ENCODE results near the gene TOM1L2.

The TOM1L2 gene

DNA sequence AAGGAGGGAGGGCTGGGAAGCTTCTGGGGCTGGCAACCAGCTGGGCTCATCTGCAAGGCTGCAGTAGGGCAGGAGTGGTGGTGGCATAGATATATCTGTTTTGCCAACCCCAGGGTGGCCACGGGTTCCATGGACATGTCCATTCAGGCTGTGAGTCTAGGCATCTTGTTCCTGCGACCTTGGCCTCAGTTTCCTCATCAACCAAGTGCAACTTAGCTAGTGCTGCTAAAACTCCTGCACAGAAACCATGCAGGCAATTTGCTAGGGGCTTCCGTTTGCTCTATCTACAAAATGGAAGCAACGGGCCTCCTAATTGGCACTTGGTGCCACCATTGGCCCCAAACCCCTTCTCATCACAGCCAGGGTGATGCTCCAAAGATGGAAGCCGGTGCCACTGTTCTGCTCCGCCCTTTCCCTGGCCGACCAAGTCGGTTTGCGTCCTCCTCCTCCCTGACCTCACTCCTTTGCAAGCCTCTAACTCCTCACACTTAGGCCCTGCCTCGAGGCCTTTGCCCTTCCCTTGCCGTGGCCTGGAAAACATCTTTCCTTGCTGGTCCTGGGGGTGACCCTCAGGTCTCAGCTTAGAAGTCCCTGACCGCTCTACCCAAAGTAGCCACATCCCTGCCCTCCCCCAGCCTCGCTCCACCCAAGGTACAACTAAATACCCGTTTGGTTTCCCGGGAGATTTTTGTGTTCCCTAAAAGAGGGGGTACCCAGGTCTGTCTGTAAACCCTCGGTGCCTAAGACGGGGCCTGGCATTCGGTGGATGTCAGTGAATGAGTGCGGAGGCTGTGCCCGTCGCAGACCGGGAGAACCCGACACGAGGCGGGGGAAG, 136.6 kb downstream of the TOM1L2 start:
- DNase-seq (ENCODE audit: low read depth), result no peak

DNA sequence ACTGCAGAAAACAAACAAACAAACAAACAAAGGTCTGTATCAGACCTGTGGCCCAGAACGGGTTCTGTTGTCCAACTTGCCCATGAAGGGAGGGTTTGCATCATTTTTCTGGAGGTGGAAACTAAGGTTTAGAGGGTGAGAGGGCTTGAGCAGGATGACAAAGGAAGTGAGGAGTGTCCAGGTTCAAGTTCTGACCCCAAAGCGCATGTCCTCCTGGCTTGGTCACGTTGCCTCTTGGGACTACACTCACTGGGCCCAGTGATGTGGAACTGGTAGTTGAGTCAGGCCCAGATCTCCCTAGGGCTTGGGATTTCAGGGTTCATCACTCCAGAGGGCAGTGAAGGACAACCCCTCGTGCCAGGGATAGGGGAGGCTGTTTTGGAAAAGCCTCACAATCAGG, 137.2 kb downstream of the TOM1L2 start:
- DNase-seq (ENCODE audit: low read depth), result no peak

DNA sequence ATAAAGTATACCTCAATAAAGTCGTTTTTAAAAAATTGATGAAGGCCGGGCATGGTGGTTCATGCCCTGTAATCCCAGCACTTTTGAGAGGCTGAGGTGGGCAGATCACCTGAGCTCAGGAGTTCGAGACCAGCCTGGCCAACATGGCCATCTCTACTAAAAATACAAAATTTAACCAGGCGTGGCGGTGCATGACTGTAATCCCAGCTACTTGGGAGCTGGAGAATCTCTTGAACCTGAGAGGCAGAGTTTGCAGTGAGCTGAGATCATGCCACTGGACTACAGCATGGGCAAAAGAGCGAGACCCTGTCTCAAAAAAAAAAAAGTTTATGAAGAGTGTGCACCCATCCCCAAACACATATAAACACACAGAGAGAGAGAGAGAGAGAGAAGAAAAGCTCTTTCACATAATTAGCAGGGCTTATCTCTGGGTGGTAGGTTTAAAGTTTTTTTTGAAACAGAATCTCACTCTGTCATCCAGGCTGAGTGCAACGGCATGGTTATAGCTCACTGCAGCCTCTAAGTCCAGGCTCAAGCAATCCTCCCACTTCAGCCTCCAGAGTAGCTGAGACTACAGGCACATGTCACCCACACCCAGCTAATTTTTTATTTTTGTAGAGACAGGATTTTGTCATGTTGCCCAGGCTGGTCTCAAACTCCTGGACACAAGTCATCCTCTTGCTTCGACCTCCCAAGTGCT, 138.4 kb downstream of the TOM1L2 start:
- DNase-seq (ENCODE audit: low read depth), result no peak

DNA sequence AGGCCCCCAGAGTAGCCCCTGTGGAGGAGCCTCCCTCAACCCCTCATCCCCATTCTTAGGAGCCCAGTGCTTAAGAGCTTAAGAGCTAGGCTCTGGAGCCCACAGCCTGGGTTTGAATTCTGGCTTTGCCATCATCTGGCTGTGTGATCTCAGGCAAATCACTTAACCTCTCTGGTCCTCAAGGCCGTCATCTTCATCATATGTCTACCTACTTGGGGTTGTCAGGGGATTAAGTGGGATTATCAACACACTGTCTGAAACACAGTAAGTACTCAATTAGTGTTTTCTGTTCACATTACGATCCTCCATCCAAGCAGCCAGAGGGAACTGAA, 140.2 kb downstream of the TOM1L2 start:
- no peak for DNase-seq (ENCODE audit: low read depth)

DNA sequence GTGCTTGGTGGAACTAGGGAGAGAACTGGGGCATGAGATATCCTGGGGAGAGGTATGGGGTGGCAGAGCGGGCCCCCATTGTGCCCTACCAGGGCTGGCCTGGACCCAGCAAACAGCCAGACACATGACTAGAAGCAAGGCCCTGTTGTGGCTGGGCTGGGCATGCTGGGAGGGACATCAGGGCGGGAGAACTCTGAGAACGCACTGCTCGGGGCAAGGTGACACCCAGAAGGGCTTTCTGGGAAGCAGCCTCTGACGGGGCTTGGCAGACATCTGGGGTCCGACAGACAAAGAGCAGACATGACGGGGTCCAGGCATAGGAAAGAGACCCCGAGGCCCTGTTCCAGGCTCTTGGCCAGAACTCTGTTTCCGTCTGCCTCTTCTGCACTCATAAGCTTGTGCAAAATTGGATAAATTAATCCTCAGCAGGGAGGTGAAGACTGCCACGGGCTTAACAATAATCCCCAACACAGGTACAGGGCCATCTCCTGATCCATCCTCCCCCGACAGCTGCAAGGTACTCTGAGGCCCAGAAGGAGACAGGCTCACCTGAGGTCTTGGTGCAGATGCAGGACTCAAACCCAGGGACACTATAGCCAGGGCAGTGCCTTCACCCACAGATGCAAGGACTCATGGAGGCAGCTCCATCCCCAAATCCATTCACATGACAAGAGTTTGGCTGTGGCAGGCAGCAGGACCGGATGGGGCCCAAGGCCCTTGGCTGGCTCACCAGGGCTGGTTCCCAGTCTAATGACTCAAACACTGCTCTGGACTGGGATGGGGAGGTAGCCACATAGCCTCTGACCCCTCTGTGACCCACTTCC, 140.8 kb downstream of the TOM1L2 start:
- no peak for DNase-seq (ENCODE audit: low read depth)

DNA sequence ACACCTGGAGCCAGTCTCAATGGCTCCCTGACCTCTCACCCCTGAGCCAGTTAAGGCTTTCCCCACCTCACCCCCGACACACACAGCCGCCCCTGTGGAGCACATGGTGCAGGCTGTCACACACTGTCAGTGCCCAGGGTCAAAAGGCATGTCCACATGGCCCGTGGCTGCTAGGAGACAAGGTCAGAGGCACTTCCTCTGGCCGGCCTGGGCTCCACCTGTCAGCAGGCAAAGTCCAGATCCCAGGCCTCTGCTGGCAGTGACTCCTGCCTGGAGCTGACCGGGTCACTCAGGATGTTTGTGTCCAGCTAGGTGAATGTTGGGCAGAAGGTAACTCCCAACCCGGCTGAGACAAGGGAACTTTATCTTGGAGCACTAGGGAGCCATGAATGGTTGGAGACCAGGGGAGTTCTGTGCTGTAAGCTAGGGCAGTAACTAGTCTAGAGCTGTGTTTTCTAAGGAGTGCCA, 141.4 kb downstream of the TOM1L2 start:
- no peak for DNase-seq (ENCODE audit: low read depth)

DNA sequence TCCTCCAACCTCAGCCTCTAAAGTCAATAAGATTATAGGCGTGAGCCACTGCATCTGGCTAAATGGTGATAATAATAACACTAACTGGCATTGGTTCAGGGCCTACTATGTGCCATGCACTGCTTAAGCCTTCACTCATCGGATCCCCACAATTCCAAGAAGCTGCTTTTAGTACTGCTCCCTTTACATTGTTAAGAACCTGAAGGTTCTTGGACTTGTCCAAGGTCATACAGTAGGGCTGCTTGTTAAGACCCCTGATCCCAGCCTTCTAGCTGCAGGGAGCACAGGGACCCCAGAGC, 142.0 kb downstream of the TOM1L2 start:
- DNase-seq (ENCODE audit: low read depth), result no peak

DNA sequence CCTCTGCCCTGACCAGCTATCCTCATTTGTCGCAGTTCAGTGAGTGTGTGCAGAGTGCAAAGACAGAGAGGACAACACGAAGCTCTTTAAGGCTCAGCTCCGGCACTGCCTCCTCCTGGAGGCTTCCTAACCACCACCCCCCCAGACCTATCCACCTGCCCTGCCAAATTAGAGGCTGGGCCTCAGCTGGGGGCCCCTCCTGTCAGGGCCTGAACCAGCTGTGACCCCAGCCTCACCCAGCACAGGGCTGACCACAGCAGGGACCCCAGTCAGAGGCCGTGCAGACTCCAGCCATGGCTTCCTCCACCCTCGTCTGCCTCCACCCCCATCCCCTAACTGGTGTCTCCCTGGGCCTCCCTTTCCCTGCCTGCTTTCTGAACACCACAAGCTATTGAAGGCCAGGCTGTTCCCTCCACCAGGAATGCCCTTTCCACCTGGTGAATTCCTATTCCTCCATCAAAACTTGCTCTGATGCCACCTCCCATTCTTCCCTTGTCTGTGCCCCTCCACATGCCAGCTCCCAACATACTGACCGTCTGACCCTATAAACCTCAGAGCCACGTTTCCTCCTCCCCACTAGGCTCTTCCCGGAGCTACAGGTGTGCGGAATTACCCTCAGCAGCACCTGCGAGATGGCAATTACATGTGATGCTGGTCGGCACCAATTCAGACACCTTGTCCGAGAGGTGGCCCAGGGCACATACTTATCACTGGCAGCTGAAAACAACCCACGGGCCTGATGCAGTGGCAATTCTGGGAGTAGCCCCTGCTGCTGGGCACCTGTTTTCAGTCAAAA, 144.2 kb downstream of the TOM1L2 start:
- no peak for DNase-seq (ENCODE audit: low read depth)

DNA sequence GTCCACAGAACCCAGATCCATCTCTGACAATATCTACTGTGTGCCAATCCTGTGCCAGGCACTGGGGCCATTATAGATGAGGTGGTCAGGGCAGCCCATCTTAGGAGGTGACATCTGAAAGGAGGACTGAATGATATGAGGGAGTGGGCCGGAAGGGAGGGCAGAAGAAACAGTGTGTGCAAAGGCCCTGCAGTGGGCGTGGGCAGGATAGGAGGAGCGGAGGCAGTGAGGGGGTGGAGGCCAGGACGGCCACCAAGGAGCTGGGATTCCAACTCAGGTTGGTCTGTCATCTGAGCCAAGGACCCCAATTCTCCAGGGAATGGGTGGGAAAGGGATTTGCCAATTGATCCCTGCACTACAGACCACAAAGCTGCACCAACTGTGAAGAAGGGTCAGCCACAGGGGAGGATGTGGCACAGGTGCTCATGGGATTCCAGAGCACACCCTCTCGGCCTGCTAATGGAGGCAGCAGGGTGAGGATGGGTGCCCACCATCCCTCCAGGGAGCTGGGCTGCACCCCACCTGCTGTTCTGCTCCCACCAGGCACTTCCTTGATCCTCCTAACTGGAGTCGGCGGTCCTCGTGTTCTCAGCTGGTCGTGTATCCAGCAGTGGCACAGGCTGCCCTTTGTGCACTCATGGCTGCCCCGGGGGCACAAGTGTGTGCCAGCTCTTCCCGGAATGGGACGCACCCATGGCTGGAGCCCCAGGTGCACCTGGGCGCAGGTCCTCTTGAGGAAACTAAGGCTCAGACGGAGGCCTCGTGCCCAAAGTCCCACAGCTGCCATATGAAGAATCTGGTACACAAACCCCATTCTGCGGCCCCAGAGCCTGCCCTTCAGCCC, 145.0 kb downstream of the TOM1L2 start:
- DNase-seq (ENCODE audit: low read depth), result no peak

DNA sequence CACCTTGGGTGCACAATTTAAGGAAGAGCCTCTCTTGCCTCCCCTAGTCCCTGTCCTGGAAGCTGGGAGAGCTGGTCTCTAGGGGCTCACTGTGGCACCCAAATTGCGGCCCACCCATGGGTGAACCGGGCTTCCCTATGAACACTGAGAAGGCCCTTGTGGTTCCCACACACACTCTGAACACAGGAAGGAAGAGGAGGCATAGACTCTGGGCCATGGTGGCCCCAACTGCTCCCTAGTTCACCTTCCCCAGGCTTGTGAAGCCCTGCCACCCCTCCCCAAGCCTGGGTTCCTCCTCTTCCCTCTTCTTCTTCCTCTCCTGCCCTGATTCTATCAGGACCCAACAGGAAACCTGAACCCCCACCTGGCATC, 145.9 kb downstream of the TOM1L2 start:
- no peak for DNase-seq (ENCODE audit: low read depth)

DNA sequence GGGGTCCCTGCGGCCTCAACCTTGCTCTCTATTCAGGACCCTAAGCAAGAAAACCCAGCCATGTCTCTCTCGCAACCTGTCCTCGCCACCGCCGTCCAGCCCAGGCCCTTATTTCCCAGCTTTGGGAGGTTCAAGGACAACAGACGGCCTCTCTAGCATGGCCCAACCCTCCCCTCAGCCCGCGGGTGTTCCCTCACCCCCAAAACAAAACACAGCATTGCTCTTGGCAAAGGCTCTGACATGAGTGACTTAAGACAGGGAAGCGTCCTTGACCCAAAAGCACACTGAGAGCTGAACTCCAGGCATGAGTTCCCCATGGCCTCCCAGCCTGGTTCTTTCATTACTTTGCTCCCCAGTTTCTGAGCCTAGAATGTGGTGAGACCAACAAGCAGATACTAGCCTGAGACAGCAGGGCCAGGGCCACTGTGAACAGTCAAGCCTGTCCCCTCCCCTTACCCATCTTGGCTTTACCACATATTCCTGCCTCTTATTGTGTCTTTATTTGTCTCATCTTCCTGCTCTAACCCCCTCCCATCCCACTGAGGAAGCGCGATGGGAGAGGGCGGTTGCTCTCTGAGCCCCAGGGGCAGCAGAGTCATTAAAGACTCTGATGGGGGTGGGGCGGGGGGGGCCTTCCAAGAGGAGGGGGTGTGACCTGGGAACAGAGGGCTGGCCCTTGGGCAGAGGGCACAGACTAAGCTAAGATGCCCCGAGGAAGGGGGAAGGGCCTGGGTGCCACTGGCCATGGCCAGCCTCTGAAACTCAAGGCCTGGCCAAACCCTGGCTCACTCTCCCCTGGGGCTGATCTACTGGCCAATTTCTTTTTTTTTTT, 147.2 kb downstream of the TOM1L2 start:
- DNase-seq (ENCODE audit: low read depth), result no peak

DNA sequence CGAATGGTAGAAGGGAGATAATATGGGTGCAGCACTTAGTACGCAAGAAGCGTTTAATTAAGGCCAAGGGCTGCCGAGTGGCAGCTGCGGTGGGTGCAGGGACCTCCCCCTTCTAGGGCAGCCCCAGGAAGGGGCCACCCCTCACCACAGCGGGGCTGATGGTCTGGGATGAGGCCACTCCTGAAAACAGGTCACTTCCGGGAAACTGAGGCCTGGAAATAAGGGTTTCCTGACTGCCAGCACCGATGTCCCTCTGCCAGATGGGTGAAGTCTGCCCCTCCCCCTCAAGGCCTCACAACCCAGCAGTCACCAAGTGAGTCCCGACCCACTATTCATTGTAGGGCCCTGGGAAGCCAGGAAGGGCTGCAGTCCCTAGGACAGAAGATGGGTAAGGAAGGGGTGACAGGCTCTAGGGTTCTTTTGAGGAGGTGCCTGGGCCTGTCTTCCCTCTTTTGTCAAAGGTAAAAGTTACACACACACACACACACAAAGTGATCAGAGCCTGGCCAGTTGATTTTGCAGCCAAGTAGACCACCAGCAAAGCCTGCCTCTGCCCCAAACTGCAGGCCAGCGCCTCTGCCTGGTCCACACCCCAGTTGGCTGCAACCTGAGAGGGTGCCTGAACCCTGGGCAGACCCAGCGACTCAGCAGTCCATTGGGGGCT, 147.9 kb downstream of the TOM1L2 start:
- no peak for DNase-seq (ENCODE audit: low read depth)

DNA sequence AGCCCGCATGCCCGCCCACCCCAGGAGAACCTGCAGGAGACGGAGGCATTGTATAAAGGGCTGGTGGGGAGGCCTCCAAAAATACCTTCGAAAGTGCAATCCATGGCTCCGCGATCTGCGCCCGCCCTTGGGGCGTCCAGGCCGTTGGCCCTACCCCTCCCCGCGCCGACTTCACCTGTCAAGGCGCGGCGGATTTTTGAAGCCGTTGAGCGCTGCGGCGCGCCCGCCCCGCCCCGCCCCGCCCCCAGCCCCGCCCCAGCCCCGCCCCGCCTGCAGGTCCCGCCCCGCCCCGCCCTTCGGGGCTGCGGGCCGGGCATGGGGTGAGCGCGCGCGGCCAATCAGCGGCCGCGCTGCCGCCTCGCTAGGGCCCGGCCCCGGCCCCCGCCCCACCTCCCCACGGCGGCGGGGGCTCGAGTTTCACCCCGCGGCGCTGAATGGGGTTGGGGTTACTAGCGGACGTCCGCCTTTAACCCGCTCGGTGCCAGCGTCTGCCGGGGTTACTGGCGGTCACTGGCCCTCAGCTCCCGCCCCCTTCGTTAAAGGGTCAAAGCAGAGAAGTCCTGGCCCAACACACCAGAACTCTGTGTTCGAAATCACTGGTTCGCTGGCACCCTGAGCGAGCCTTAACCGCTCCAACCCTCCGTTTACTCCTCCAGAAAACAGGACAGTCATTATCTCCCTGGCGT, 148.6 kb downstream of the TOM1L2 start:
- no peak for DNase-seq (ENCODE audit: low read depth)

DNA sequence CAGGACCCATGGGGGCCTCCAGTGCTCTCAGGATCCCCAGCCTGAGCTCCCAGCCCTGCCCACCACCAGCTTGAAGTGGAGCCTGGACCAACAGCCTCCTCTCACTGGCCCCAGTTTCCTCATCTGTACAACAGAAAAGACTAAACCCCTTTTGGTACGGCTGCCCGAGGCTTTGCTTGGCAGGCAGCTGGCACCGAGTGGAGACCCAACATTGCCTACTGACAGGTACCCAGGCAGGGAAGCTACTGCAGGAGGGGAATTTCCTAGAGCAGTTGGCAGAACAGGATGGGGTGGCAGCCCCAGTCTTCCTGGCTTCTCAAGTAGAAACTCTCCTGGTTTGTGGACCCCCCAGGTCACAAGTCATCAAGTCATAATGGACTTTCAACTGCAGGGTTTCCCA, 149.6 kb downstream of the TOM1L2 start:
- DNase-seq (ENCODE audit: low read depth), result no peak

DNA sequence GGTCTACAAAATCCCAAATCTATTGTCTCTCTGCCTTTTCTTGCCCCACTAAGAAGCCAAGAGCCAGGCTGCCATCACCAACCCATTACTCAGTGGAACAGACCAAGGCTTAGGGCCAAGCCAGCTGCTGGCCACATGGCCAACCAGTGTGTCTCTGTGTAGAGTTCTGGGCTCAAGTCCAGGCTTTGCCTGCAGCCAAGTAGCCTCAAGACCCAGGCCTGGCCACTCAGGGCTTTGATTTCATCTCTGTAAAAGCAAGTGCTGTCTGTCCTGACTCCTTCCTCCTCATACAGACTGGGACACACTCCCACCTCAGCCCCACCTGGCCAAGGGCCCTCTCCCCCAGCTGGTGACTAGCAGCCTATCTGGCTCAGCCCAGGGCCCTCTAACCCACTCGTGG, 150.0 kb downstream of the TOM1L2 start:
- no peak for DNase-seq (ENCODE audit: low read depth)

DNA sequence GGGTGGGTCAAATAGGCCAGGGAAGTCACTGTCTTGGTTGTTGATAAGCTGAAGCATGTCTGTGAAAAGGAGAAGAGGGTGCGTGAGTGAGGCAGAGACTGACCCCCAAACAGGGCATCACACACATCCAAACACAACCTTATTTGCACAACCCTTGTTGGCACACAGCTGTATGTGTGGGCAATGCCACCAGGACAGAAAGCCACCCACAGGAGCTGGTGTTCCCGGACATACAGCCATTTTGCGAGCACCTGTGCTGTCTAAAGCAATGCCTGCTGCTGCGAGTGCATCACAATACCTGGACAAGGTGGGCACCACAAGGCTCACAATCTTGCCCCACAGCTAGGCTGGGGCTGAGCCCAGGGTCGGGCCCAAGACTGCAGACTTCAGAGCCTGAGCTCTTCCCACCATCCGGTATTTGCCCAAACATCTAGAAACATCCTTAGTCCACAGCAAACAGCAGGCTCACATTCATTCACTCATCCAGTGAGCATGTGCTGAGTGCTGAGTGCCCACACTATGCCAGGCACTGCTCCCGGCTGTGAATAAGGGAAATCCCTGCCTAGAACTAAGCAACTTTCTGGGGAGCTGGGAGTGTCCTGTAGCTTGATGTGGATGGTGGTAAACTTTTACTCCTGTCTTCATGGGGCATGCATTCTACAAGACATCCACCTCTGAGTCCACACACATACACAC, 151.6 kb downstream of the TOM1L2 start:
- no peak for DNase-seq (ENCODE audit: low read depth)

DNA sequence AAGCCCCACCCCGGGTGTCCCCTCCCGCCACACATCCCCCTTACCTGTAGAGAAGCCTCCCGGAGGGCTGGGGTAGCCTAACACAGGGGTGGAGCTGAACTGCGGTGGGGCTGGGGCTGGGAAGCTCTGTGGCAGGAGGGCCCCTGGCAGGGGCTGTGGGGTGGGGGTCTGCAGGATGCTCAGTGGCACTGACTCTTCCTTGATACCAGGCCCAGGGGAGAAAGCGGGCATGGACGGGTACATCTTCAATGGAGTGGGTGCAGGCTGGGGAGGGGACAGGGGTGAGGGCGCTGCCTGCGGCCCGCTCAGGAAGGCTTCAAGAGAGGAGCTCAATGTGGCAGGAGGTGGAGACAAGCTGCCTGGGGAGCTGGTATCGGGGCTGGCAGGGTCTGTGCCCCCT, 152.2 kb downstream of the TOM1L2 start:
- DNase-seq (ENCODE audit: low read depth), result no peak

DNA sequence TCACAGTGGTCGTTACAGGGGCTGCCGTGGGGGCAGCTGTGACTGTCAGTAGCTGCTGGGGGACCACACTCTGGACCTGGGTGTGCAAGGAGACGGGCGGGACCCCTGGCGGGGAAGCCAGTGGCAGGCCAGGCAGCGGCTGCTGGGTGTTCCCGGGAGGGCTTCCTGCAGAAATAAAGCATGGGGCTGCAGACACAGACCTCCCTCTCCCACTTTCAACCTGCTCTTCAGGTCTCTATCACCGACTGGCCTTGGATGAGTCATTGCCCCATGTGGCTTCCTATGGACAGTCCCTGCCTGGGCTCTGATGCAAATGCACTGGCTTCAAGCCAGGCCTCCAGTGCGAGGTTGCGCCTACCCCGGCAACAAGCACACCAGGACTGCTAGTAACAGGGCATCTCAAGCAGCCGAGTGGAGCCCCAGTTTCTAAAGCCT, 152.6 kb downstream of the TOM1L2 start:
- DNase-seq (ENCODE audit: low read depth), result no peak

DNA sequence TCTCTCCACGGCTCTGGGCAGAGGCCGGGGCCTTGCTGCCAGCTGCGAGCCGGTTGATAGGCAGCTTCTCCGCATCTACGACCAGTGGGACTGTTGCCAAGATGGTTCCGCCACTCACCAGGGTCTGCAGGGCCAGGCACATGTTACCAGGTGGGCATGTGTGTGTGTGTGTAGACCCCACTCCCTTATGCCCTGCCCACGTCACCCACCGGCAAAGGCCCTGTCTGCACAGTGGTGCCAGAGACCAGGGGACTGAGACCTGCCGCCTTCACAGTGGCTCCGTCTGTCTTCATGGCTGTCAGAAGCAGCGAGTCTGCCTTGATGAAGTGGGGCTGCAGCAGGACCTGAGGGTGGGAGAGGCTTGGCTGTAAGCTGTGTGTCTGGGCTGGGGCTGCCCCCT, 153.1 kb downstream of the TOM1L2 start:
- no peak for DNase-seq (ENCODE audit: low read depth)
